ENCODE data around the gene MELTF.

- TF ChIP-seq CREB5 (CRISPR knock-in tag; IDR thresholded peaks at IDR 0.05; ENCODE audit: low read depth) (no peak), PATZ1 (CRISPR knock-in tag; IDR thresholded peaks at IDR 0.05; ENCODE audit: borderline replicate concordance) (no peak), CSDC2 (CRISPR knock-in tag; IDR thresholded peaks at IDR 0.05) (no peak), SNAI2 (CRISPR knock-in tag; IDR thresholded peaks at IDR 0.05) (no peak), RARB (CRISPR knock-in tag; IDR thresholded peaks at IDR 0.05) (no peak), TOX (CRISPR knock-in tag; IDR thresholded peaks at IDR 0.05; ENCODE audit: borderline replicate concordance) (no peak), ZNF70 (CRISPR knock-in tag; IDR thresholded peaks at IDR 0.05) (no peak)
- TF ChIP-seq, protein P1, sequence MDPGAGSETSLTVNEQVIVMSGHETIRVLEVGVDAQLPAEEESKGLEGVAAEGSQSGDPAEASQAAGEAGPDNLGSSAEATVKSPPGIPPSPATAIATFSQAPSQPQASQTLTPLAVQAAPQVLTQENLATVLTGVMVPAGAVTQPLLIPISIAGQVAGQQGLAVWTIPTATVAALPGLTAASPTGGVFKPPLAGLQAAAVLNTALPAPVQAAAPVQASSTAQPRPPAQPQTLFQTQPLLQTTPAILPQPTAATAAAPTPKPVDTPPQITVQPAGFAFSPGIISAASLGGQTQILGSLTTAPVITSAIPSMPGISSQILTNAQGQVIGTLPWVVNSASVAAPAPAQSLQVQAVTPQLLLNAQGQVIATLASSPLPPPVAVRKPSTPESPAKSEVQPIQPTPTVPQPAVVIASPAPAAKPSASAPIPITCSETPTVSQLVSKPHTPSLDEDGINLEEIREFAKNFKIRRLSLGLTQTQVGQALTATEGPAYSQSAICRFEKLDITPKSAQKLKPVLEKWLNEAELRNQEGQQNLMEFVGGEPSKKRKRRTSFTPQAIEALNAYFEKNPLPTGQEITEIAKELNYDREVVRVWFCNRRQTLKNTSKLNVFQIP (CRISPR knock-in tag; IDR thresholded peaks at IDR 0.05; ENCODE audit: borderline replicate concordance, low read depth), result no peak
Measured at GRCh38 chr3:196971094-196971698, 58.4 kb downstream of the MELTF start.
